Lower leg skin (tissue), 4 donors: Measurements from ENCODE around the gene CYTH2. TPM values are rescaled to one million over a fixed set of nuclear protein-coding genes. Genes with fewer than 3 reads are reported as not detected.

ENCODE experiments used
- DNase-seq, 2 donors: peaks; one replicate each; pipeline ENCODE4 v3.0.0-alpha.2; 2019; ENCODE audit warnings: low spot score in 2 of 2
- H3K4me3 ChIP-seq: fragments of 200-600 bp; sonication (generic); 2 replicates; pipeline ENCODE4 v1.5.1; 2017; ENCODE audit warnings: mild to moderate bottlenecking, low read depth; ENCODE audit not compliant: poor library complexity, severe bottlenecking
- POLR2A ChIP-seq, 2 donors: fragments of 450-650 bp; IDR thresholded peaks; one replicate each; pipeline ENCODE4 v1.6.1; 2016 to 2017; ENCODE audit warnings: antibody characterized with exemption in 2 of 2, mild to moderate bottlenecking in 1 of 2, moderate library complexity in 1 of 2
- WGBS, 2 donors: methylation state at CpG; one replicate each; pipeline ENCODE4 v1.1.5; 2018; 5-methylcytosine and 5-hydroxymethylcytosine counted together
- intact Hi-C: fragments of 100-400 bp; cut with DNase I; formaldehyde crosslinking; loops from one replicate; pipeline ENCODE4 v1.15.0; 2023; ENCODE audit warnings: low total_unique reads
- total RNA-seq, 4 donors: library from RNA; depleted of rRNA; stranded (reverse); fragments of >200 nt; gene quantifications; one replicate each; pipeline ENCODE4 v1.1.0, GENCODE V29; 2016
- TF ChIP-seq, protein P1 (sequence below), 3 donors: fragments of 450-650 bp; IDR thresholded peaks; one replicate each; pipeline ENCODE4 v1.5.1; 2016; ENCODE audit warnings: antibody characterized with exemption in 3 of 3, mild to moderate bottlenecking in 3 of 3, moderate library complexity in 2 of 3

CYTH2 gene, protein sequence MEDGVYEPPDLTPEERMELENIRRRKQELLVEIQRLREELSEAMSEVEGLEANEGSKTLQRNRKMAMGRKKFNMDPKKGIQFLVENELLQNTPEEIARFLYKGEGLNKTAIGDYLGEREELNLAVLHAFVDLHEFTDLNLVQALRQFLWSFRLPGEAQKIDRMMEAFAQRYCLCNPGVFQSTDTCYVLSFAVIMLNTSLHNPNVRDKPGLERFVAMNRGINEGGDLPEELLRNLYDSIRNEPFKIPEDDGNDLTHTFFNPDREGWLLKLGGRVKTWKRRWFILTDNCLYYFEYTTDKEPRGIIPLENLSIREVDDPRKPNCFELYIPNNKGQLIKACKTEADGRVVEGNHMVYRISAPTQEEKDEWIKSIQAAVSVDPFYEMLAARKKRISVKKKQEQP
- total RNA-seq: 100 to 1,000 TPM in 1 of 4 donors, 10 to 100 TPM in 3; 67.7 to 162 (median 78.2) TPM

DNA sequence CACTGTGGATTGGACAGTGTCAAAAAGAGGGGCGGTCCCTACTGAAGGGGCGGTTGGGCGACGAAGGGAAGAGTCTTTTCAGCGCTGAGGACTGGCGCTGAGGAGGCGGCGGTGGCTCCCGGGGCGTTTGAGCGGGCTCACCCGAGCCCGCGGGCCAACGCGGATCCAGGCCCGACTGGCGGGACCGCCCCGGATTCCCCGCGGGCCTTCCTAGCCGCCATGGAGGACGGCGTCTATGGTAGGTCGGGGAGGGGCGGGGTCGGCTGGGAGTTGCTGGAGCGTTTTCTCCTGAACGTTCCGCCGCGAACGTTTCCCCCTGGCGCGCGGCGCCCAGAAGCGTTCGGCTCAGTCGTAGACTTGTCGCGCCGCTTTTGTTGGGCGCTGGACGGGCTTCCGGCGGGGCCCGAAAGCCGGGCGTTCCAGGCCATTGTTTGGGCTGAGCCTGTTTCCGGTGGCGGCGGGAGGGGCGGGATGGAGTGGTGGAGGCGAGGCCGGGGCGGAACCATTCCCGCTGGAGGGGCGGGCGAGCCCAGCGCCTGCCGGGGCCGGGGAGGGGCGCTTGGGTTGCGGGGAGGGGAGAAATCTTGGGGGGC, at the start of gene CYTH2:
CYTH2 (plus strand) TSS at position 81 of the 593 bp plus-strand sequence; CDS start at position 220, 139 bp downstream.
- peak in 1 of 2 donors; percentile 49 for TF ChIP-seq POLR2A (IDR thresholded peaks at IDR 0.05)
- TF ChIP-seq, protein P1, sequence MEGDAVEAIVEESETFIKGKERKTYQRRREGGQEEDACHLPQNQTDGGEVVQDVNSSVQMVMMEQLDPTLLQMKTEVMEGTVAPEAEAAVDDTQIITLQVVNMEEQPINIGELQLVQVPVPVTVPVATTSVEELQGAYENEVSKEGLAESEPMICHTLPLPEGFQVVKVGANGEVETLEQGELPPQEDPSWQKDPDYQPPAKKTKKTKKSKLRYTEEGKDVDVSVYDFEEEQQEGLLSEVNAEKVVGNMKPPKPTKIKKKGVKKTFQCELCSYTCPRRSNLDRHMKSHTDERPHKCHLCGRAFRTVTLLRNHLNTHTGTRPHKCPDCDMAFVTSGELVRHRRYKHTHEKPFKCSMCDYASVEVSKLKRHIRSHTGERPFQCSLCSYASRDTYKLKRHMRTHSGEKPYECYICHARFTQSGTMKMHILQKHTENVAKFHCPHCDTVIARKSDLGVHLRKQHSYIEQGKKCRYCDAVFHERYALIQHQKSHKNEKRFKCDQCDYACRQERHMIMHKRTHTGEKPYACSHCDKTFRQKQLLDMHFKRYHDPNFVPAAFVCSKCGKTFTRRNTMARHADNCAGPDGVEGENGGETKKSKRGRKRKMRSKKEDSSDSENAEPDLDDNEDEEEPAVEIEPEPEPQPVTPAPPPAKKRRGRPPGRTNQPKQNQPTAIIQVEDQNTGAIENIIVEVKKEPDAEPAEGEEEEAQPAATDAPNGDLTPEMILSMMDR (IDR thresholded peaks at IDR 0.05): no peak
- 0% methylated on average over 8 to 48 of the region's 66 CpGs for whole genome bisulfite sequencing, 2 donors
- intact Hi-C loops: loop anchor here (5.0 kb wide), 1 partner anchor 833 kb away; no protein-coding TSS in a partner anchor
- DNase-seq: peak; percentile 81 to 98
- H3K4me3 ChIP-seq: peak within 1 kb of the TSS; percentile 88

DNA sequence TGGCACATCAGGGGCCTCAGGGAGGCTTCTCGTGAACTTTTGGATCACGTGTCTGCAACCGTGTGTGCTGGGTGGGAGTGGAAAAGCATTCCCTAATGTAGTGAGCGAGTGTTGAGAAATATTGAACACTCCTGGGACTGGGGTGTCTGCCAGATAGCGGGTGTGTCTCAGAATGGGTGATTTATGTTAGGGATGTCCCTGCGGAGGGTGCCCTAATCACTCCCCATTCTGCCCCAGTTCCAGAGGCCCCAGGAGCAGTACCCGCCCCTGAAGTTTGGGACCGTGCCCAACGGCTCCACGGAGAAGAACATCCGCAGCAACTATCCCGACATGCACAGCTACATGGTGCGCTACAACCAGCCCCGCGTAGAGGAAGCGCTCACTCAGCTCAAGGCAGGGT, 47.6 kb upstream of the CYTH2 start:
- WGBS, 2 donors: 36 to 47% methylated on average over 16 of the region's 16 CpGs
- intact Hi-C loops: no loop called here
- peak; percentile 58 to 90 for DNase-seq
- no peak overlapping the region for H3K4me3 ChIP-seq
- TF ChIP-seq POLR2A (IDR thresholded peaks at IDR 0.05): no peak
- TF ChIP-seq, protein P1 (IDR thresholded peaks at IDR 0.05): no peak

DNA sequence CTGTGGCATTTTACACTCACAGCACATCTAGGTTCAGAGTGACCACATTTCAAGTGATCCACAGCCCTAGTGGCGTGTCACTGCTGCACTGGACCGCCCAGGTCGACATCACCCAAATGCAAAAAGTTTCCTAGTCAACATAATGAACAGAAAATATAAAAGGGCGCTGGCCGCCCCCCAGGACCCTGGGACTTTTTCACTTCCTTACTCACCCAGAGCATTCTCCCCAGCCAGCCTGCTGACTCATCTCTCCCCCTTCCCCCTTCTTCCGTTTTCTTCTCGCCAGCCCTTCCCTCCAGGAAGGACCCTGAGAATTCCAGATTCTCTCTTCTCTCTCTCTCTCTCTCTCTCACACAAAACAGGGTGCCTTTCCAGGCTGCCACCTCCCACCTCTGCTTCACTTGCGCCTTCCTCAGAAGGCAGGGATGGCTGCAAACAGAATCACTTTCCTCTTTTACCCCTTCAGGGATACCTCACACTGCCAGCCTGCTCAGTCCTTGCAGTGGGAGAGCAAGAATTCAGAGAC, 44.4 kb upstream of the CYTH2 start:
- TF ChIP-seq POLR2A (IDR thresholded peaks at IDR 0.05): no peak
- TF ChIP-seq, protein P1 (IDR thresholded peaks at IDR 0.05): no peak
- DNase-seq: no peak

DNA sequence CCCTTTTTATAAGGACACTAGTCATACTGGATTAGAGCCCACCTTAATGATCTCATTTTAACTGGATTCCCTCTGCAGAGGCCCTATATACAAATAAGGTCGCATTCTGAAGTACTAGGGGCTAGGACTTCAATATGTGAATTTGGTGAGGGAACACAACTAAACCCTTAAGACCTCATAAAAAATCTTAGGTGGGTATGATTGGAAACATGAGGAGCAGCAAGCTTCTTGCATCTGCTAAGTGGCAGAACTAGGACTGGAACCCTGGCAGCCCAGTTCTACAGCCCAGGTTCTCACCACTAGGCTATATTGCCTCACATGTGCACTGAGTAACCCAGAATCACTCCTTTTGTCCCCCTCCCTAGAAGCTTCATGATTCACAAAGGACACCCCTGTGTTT, 40.5 kb upstream of the CYTH2 start:
- no peak overlapping the region for H3K4me3 ChIP-seq
- 92 to 100% methylated on average over 1 of the region's 1 CpG for WGBS, 2 donors
- DNase-seq: no peak
- TF ChIP-seq POLR2A (IDR thresholded peaks at IDR 0.05): no peak
- intact Hi-C loops: no loop called here

More for the DNA sequence above, 44.4 kb upstream of the CYTH2 start:
- H3K4me3 ChIP-seq: no peak overlapping the region
- intact Hi-C loops: no loop called here
- WGBS, 2 donors: 48% methylated on average over 8 of the region's 8 CpGs

DNA sequence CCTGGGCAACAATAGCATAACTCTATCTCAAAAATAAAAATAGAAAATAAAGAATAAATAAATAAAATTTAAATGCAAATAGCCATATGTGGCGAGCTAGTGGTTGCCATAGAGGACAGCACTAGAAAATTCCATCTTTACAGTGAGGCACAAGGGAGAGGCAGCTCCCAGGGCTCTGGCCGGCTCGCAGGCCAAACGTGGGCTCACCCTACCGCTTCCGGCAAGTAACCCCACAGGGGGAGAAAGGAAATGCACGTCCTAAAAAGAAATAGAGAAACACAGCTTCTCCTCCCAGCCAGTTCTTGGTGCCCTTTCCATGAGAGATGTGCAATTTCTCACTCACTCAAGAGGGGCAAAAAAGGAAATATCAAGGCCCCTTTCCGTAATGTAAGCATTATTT, 35.8 kb upstream of the CYTH2 start:
- 59 to 80% methylated on average over 8 of the region's 8 CpGs for whole genome bisulfite sequencing, 2 donors
- H3K4me3 ChIP-seq: no peak overlapping the region
- no peak for TF ChIP-seq POLR2A (IDR thresholded peaks at IDR 0.05)
- TF ChIP-seq, protein P1 (IDR thresholded peaks at IDR 0.05): no peak
- no peak for DNase-seq
- intact Hi-C loops: no loop called here

DNA sequence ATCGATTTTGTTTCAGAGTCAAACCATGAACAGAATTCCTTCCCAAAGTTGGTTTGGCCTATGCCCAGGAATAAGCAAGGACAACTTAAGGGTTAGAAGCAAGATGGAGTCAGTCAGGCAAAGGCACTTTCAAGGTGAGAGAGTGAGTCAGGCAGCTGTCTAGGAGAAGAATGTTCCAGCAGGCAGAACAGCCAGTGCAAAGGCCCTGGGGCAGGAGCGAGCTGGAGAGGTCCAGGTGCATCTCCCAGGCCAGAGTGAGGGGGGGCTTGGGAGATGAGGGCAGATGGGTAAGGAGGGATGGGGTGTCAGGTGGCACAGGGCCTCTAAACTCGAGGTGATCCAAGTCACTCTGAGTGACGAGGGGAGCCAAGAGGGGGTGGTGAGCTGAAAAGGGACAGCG, 32.6 kb upstream of the CYTH2 start:
- no peak overlapping the region for H3K4me3 ChIP-seq
- intact Hi-C loops: no loop called here
- 91 to 94% methylated on average over 5 of the region's 5 CpGs for WGBS, 2 donors
- TF ChIP-seq POLR2A (IDR thresholded peaks at IDR 0.05): no peak
- DNase-seq: no peak
